HG02852 (cell line): ENCODE results near the gene NRIP3.

Source experiments
- ATAC-seq: cut with Tn5 transposase; IDR thresholded peaks from one replicate; pipeline ENCODE4 v1.9.1; 2021; ENCODE audit warnings: mild to moderate bottlenecking, moderate library complexity; ENCODE audit not compliant: unreplicated experiment

NRIP3 gene

GRCh38 chr11:8933931-8934330, 69.9 kb downstream of the NRIP3 start:
- no peak for ATAC-seq

- ATAC-seq: no peak
Measured at GRCh38 chr11:8932564-8933180, 71.1 kb downstream of the NRIP3 start, which contains the start of gene C11orf16. Gene C11orf16 (minus strand): TSS chr11:8932947. CDS start chr11:8932308, 639 bp downstream.
